ENCODE measurements around the gene ZSCAN31.
"Not testable (repeated sequence)": the region's sequence is repeated elsewhere in the genome, so short reads cannot be mapped to it uniquely, and the experiment has no call there.

ZSCAN31 gene

DNA sequence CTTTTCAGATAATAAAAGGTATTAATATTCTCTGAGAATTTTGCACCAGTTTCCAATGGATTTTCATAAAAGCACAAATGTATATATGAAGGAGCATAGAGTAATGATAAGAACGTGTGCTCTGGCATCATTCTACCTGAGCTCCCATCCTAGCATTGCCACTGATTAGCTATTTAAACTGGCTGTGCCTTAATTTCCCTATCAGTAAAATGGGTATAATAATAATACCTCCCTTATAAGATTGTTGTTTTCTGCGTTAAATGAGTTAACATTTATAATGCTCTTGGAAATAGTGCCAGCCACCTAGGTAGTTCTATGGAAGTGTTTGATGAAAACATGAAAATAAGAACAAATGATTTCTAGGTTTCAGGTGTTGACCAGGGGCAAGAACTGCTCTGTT is 25.0 kb upstream of the ZSCAN31 start:
- TF ChIP-seq, protein P1, sequence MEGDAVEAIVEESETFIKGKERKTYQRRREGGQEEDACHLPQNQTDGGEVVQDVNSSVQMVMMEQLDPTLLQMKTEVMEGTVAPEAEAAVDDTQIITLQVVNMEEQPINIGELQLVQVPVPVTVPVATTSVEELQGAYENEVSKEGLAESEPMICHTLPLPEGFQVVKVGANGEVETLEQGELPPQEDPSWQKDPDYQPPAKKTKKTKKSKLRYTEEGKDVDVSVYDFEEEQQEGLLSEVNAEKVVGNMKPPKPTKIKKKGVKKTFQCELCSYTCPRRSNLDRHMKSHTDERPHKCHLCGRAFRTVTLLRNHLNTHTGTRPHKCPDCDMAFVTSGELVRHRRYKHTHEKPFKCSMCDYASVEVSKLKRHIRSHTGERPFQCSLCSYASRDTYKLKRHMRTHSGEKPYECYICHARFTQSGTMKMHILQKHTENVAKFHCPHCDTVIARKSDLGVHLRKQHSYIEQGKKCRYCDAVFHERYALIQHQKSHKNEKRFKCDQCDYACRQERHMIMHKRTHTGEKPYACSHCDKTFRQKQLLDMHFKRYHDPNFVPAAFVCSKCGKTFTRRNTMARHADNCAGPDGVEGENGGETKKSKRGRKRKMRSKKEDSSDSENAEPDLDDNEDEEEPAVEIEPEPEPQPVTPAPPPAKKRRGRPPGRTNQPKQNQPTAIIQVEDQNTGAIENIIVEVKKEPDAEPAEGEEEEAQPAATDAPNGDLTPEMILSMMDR (IDR thresholded peaks at IDR 0.05; ENCODE audit: insufficient read depth, low read depth, low read length, missing control alignments): no peak

GRCh38 chr6:28359562-28359961 is 23.6 kb upstream of the ZSCAN31 start:
- not testable (repeated sequence) for H3K4me3 ChIP-seq (ENCODE audit: low read length); DNase-seq (ENCODE audit: low read depth)

More for the DNA sequence above, 25.0 kb upstream of the ZSCAN31 start:
- no peak overlapping the region for H3K4me3 ChIP-seq (ENCODE audit: low read length)
- DNase-seq (ENCODE audit: low read depth): no peak

GRCh38 chr6:28357036-28357435 is 21.1 kb upstream of the ZSCAN31 start:
- TF ChIP-seq, protein P1 (IDR thresholded peaks at IDR 0.05; ENCODE audit: insufficient read depth, low read depth, low read length, missing control alignments): no peak
- DNase-seq (ENCODE audit: low read depth): peak; percentile 71
- H3K4me3 ChIP-seq (ENCODE audit: low read length): no peak overlapping the region

DNA sequence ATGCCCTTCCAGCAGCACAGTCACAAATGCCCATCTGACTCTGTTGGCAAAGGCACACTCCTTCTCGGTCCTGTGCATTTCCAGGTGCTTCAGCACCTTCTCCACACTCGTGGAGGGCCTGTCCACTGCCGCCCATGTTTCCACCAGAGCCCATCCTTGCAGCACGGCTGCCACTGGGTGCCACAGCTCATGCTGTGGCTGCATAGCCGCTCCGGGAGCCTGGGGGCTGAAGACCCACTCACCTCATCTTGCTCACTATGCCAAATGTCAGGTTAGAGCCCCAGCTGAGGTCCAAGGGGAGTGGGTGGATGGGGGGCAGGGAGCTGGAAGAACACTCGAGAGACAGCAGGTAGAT is 20.7 kb upstream of the ZSCAN31 start:
- TF ChIP-seq, protein P1 (IDR thresholded peaks at IDR 0.05; ENCODE audit: insufficient read depth, low read depth, low read length, missing control alignments): no peak
- no peak overlapping the region for H3K4me3 ChIP-seq (ENCODE audit: low read length)
- no peak for DNase-seq (ENCODE audit: low read depth)

- peak overlapping the region; percentile 58 for H3K4me3 ChIP-seq (ENCODE audit: low read length)
- DNase-seq (ENCODE audit: low read depth): peak; percentile 89
- TF ChIP-seq, protein P1 (IDR thresholded peaks at IDR 0.05; ENCODE audit: insufficient read depth, low read depth, low read length, missing control alignments): peak; percentile 76
Observed at GRCh38 chr6:28355743-28356665, 20.1 kb upstream of the ZSCAN31 start.

DNA sequence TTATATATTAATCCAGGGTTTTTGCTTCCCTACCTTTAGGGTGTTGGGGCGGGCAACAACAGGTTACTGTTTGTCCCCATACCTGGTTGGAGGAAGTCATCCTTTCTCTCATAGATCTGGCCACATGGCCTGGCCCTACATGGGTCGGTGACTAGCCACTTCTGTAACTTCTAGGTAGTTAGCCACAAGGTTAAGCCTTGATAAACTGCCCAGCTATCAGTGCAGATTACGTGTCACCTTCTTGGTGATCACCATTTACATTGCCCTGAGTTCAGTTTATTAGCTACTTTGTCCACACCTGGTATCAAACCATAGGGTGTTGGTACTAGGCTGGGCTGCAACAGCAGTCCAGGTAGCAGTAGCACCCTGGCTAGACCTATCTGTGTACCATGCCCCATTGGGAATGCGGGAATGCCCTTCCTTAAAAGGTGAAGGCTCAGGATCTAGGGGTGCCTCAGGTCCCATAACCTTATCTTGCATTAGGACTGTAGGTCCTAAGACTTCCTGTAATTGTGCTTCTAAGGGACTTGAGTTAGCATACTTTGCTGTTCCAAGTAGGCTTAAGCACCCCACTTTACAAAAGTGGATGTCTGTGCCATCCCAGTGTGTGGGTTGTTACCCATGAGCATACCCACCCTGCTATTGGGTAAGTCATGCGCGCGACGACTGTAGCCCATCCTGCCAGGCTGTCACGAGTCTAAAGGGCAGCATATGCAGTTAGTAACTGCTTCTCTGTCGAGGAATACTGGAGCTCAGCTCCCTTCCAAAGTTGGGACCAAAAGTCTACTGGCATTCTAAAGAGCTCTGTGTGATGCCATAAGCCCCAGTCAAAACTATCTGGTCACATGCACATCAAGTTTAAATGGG is 19.0 kb upstream of the ZSCAN31 start:
- TF ChIP-seq, protein P1 (IDR thresholded peaks at IDR 0.05; ENCODE audit: insufficient read depth, low read depth, low read length, missing control alignments): no peak
- DNase-seq (ENCODE audit: low read depth): no peak
- H3K4me3 ChIP-seq (ENCODE audit: low read length): no peak overlapping the region

GRCh38 chr6:28353981-28354676 is 18.2 kb upstream of the ZSCAN31 start:
- DNase-seq (ENCODE audit: low read depth): peak; percentile 89
- TF ChIP-seq, protein P1 (IDR thresholded peaks at IDR 0.05; ENCODE audit: insufficient read depth, low read depth, low read length, missing control alignments): no peak
- H3K4me3 ChIP-seq (ENCODE audit: low read length): peak overlapping the region; percentile 41

All from epithelial cell of esophagus (primary cell).